GM23248 (cell line): ENCODE data around the gene MME.

ENCODE experiments used
- EZH2 ChIP-seq: fragments of 200-600 bp; sonication (generic); IDR thresholded peaks from 2 replicates; pipeline ENCODE4 v1.6.1; 2018; ENCODE audit warnings: antibody characterized with exemption, mild to moderate bottlenecking; ENCODE audit not compliant: insufficient read depth, poor library complexity, severe bottlenecking
- EZH2phosphoT487 ChIP-seq: fragments of 200-600 bp; sonication (generic); IDR thresholded peaks from 2 replicates; pipeline ENCODE4 v1.6.1; 2018; ENCODE audit warnings: antibody characterized with exemption, moderate library complexity, mild to moderate bottlenecking, low read depth; ENCODE audit not compliant: insufficient read depth

GRCh38 chr3:155208183-155208800, 128.2 kb downstream of the MME start:
- no peak for TF ChIP-seq EZH2
- TF ChIP-seq EZH2phosphoT487 = no peak
